A549 (cell line): ENCODE measurements around the gene CHCHD5. TPM values are rescaled to one million over a fixed set of nuclear protein-coding genes. Genes with fewer than 3 reads are reported as not detected.

Experiments used
- ATAC-seq, 2 experiments: fragments of 200-7000 bp in 1 of 2; fragments of >200 bp in 1 of 2; cut with Nextera tagmentation in 1 of 2; cut with Tn5 transposase in 1 of 2; 3 replicates each; pipeline versions ENCODE4 v1.8.0 to v1.9.1; 2018 to 2020; ENCODE audit warnings: mild to moderate bottlenecking in 1 of 2, moderate library complexity in 1 of 2
- CTCF ChIA-PET: fragments of 300-600 bp; sonication (Branson Sonifier 250); formaldehyde crosslinking; extraction: SDS; loops from one replicate; lab custom pipeline; 2021; ENCODE audit warnings: antibody characterized with exemption, inconsistent platforms; lab: Yijun Ruan, JAX
- POLR2A ChIA-PET: fragments of 350-600 bp; formaldehyde crosslinking; extraction: SDS; loops from one replicate; lab custom pipeline; 2021; ENCODE audit warnings: antibody characterized with exemption, inconsistent platforms; lab: Yijun Ruan, JAX
- DNase-seq, 2 experiments: peaks; one replicate each; pipeline versions ENCODE4 v3.0.0 to v3.0.0-alpha.2; 2011 to 2016; ENCODE audit warnings: low read depth in 1 of 2, low spot score in 1 of 2
- FAIRE-seq: peaks from 2 replicates; lab custom pipeline; 2011; peaks lifted over from hg19 to GRCh38; lab: Jason Lieb, UNC
- H3K27ac ChIP-seq, 2 experiments: fragments of >200 bp; sonication (Bioruptor Twin); formaldehyde crosslinking; 3 replicates each; pipeline ENCODE4 v1.5.1; 2016 to 2017
- H3K4me1 ChIP-seq: fragments of >200 bp; sonication (Bioruptor Twin); formaldehyde crosslinking; 3 replicates; pipeline ENCODE4 v1.6.1; 2016
- H3K4me2 ChIP-seq: fragments of >200 bp; sonication (Bioruptor Twin); formaldehyde crosslinking; 3 replicates; pipeline ENCODE4 v1.6.1; 2016
- H3K4me3 ChIP-seq: fragments of >200 bp; sonication (Bioruptor Twin); formaldehyde crosslinking; 3 replicates; pipeline ENCODE4 v1.5.1; 2016
- H3K9me3 ChIP-seq: fragments of >200 bp; sonication (Bioruptor Twin); formaldehyde crosslinking; 3 replicates; pipeline ENCODE4 v1.6.1; 2016
- CEBPB ChIP-seq, 2 experiments: fragments of >200 bp in 1 of 2; sonication (Bioruptor Twin) in 1 of 2; formaldehyde crosslinking in 1 of 2; IDR thresholded peaks; 2 replicates each; pipeline ENCODE4 v1.6.1; 2012 to 2016
- CHD2 ChIP-seq: fragments of 150-350 bp; IDR thresholded peaks from 2 replicates; pipeline ENCODE4 v1.6.1; 2014; ENCODE audit warnings: low read length; ENCODE audit not compliant: partially characterized antibody
- RFX5 ChIP-seq: fragments of 450-650 bp; IDR thresholded peaks from 2 replicates; pipeline ENCODE4 v1.7.1; 2014; ENCODE audit warnings: antibody characterized with exemption, mild to moderate bottlenecking, moderate library complexity
- RNF2 ChIP-seq: fragments of 200-600 bp; sonication (generic); IDR thresholded peaks from 2 replicates; pipeline ENCODE4 v1.6.1; 2016; ENCODE audit warnings: low read depth, mild to moderate bottlenecking, antibody characterized with exemption, moderate library complexity, borderline replicate concordance
- WGBS: methylation state at CpG from one replicate; pipeline ENCODE4 v1.1.6; 2017; ENCODE audit errors: missing lambda C conversion rate; 5-methylcytosine and 5-hydroxymethylcytosine counted together
- polyA plus RNA-seq, 4 experiments: library from polyadenylated mRNA; depleted of rRNA in 3 of 4; stranded (reverse); fragments of >200 nt; fragmentation: RNase III in 1 of 4; extraction: RNeasy Plus Mini Kit Qiagen cat#74134 plus additional on column Dnase treatment in 1 of 4; gene quantifications; 2 replicates in 3 of 4; 3 replicates in 1 of 4; pipeline ENCODE4 v1.2.3, GENCODE V29; 2011 to 2017
- small RNA-seq, 6 experiments: library from RNA; depleted of rRNA; stranded (forward); fragments of <200 nt; gene quantifications; one replicate each; pipeline ENCODE3, GENCODE V24; 2012

The CHCHD5 gene
- polyA plus RNA-seq, 2 of the 4 experiments (the other 2 are of a cell fraction) = 15.0 to 61.4 TPM

DNA sequence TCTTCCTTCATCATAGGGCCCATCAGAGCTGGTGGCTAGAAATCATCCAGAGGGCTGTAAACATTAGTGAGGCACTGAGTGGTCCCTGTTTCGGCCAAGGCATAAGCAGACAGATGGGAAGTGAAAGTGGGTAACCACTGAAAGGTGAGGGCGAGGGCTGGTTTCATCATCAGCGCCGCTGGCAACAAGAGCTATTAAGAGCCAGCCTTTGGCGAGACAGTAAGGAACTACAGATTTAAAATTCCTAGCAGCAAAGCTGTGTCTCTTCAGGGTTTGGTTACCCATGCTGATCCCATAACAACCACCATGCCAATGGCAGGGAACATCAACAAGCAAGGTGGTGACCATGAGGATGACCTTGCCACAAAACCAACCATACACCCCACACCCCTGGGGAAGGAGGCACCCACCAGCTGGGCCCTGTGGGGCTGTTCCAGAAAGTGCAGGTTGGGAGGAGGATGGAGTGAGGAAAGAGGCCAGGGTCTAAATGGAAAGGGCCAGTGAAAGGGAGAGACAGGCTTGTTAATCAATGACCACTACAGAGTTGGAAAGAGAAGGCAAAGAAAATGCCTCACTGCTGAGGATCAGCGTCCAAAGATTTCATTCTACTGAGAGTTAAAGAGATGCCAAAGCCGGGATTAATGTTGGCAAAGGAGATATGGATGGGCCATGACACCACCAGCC lies 52.3 kb downstream of the CHCHD5 start:
- ChIA-PET CTCF (interaction anchor here (4.5 to 16.6 kb wide), 3 partner anchors 7 to 91 kb away, joined by 40 to 343 read pairs (median 202); partner anchors contain the start of genes NT5DC4 and SLC20A1), POLR2A (interaction anchor here (0.6 kb wide), 1 partner anchor 9 kb away, joined by 4 read pairs; no protein-coding TSS in a partner anchor)
- no peaks in the 10 kb centered on the region for H3K9me3 ChIP-seq
- DNase-seq = no peak
- H3K4me1 ChIP-seq = peaks cover 13% of the 10 kb centered on the region
- ATAC-seq = no peak
- H3K27ac ChIP-seq = 0 out of 6 replicates have a peak overlapping the region, but pooled peaks of 1 of the 2 experiments have one; percentile 0
- 81% methylated on average over 7 of the region's 7 CpGs for WGBS
- no peak for FAIRE-seq
- TF ChIP-seq RFX5 (no peak), RNF2 (no peak)
- H3K4me3 ChIP-seq = no peak overlapping the region
- H3K4me2 ChIP-seq = no peak overlapping the region

DNA sequence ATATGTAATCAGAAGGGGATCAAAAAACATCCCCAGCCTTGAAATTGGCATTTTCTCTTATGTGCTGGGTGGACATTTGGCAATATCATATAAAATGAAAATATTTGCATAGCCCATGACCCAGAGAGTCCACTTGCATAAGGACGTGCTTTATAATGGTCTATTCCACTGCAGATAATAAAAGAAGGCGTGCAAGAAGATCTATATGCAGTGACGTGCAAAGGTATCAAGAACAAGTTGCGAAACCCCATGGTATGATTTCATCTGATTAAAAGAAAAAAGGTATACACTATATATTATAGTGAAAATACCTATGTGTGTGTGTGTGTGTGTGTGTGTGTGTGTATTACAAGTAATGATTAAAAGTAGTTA lies 52.9 kb downstream of the CHCHD5 start:
- POLR2A ChIA-PET = interaction anchor here (0.6 kb wide), 1 partner anchor 9 kb away, joined by 4 read pairs; no protein-coding TSS in a partner anchor
- no peak for ATAC-seq
- H3K4me1 ChIP-seq = peaks cover 8% of the 10 kb centered on the region
- H3K9me3 ChIP-seq = no peaks in the 10 kb centered on the region
- no peak overlapping the region for H3K27ac ChIP-seq
- CTCF ChIA-PET = interaction anchor here (0.6 to 16.6 kb wide), 4 partner anchors 7 to 606 kb away, joined by 3 to 343 read pairs (median 121); partner anchors contain the start of genes NT5DC4 and SLC20A1
- WGBS = 96% methylated on average over 4 of the region's 4 CpGs
- no peak overlapping the region for H3K4me2 ChIP-seq
- H3K4me3 ChIP-seq = no peak overlapping the region
- FAIRE-seq = no peak
- no peak for DNase-seq
- 0 out of 4 replicates have a peak, but pooled peaks of 1 of the 2 experiments have one; percentile 8 for TF ChIP-seq CEBPB (IDR thresholded peaks at IDR 0.05)
- TF ChIP-seq CHD2 = no peak

Small RNAs within 50 kb of the gene (small RNA-seq; reads per million reads assigned to genes)
- gene RF00019 = 0 reads per million in 6 experiments

Other genes with a start within 250 kb of the CHCHD5 start
- gene RGPD8, start 151.0 kb upstream of the CHCHD5 start, polyA plus RNA-seq (2011; rRNA removed) = 5.0 and 7.6 TPM in 2 replicates
- 2.4 to 3.5 TPM (median 2.7 TPM) in 3 replicates for gene RGPD8, start 151.0 kb upstream of the CHCHD5 start, polyA plus RNA-seq (2017; fragmentation: RNase III; extraction: RNeasy Plus Mini Kit Qiagen cat#74134 plus additional on column Dnase treatment)
- 29.7 and 39.0 TPM in 2 replicates for gene TTL, start 102.5 kb upstream of the CHCHD5 start, polyA plus RNA-seq (2011; rRNA removed)
- 29.8 to 33.1 TPM (median 31.3 TPM) in 3 replicates for gene TTL, start 102.5 kb upstream of the CHCHD5 start, polyA plus RNA-seq (2017; fragmentation: RNase III; extraction: RNeasy Plus Mini Kit Qiagen cat#74134 plus additional on column Dnase treatment)
- gene POLR1B, start 42.1 kb upstream of the CHCHD5 start, polyA plus RNA-seq (2011; rRNA removed) = 41.2 and 50.7 TPM in 2 replicates
- gene POLR1B, start 42.1 kb upstream of the CHCHD5 start, polyA plus RNA-seq (2017; fragmentation: RNase III; extraction: RNeasy Plus Mini Kit Qiagen cat#74134 plus additional on column Dnase treatment) = 18.9 to 20.6 TPM (median 19.0 TPM) in 3 replicates
- 86.8 and 88.7 TPM in 2 replicates for gene SLC20A1, start 61.3 kb downstream of the CHCHD5 start, polyA plus RNA-seq (2011; rRNA removed)
- 71.0 to 83.6 TPM (median 74.3 TPM) in 3 replicates for gene SLC20A1, start 61.3 kb downstream of the CHCHD5 start, polyA plus RNA-seq (2017; fragmentation: RNase III; extraction: RNeasy Plus Mini Kit Qiagen cat#74134 plus additional on column Dnase treatment)
- not detected in 2 replicates for gene NT5DC4, start 136.4 kb downstream of the CHCHD5 start, polyA plus RNA-seq (2011; rRNA removed)
- gene NT5DC4, start 136.4 kb downstream of the CHCHD5 start, polyA plus RNA-seq (2017; fragmentation: RNase III; extraction: RNeasy Plus Mini Kit Qiagen cat#74134 plus additional on column Dnase treatment) = not detected in 3 replicates
- 11.3 and 14.0 TPM in 2 replicates for gene CKAP2L, start 180.0 kb downstream of the CHCHD5 start, polyA plus RNA-seq (2011; rRNA removed)
- gene CKAP2L, start 180.0 kb downstream of the CHCHD5 start, polyA plus RNA-seq (2017; fragmentation: RNase III; extraction: RNeasy Plus Mini Kit Qiagen cat#74134 plus additional on column Dnase treatment) = 14.0 to 17.1 TPM (median 15.9 TPM) in 3 replicates
- gene IL1A, start 199.9 kb downstream of the CHCHD5 start, polyA plus RNA-seq (2011; rRNA removed) = 0.25 and 0.95 TPM in 2 replicates
- gene IL1A, start 199.9 kb downstream of the CHCHD5 start, polyA plus RNA-seq (2017; fragmentation: RNase III; extraction: RNeasy Plus Mini Kit Qiagen cat#74134 plus additional on column Dnase treatment) = 0.10 to 0.11 TPM in 2 of 3 replicates, not detected in the other